CD8-positive, alpha-beta memory T cell (primary cell): ENCODE data around the gene PSMB3. TPM values are rescaled to one million over a fixed set of nuclear protein-coding genes. Genes with fewer than 3 reads are reported as not detected.

Source experiments
- CTCF ChIA-PET: fragments of 350-600 bp; sonication (Branson Sonifier 250); formaldehyde crosslinking; loops from one replicate; lab custom pipeline; 2021; ENCODE audit warnings: antibody characterized with exemption; lab: Charles Lee
- POLR2A ChIA-PET: fragments of 350-600 bp; sonication (Branson Sonifier 250); formaldehyde crosslinking; loops from one replicate; lab custom pipeline; 2021; ENCODE audit warnings: antibody characterized with exemption; lab: Charles Lee
- DNase-seq, 5 donors: peaks; one replicate each; pipeline versions ENCODE4 v3.0.0 to v3.0.0-alpha.2; 2020 to 2022; ENCODE audit warnings: mixed read lengths in 1 of 5
- H3K27ac ChIP-seq: one replicate; pipeline ENCODE4 v1.7.0; 2013; ENCODE audit warnings: low read depth, mild to moderate bottlenecking, low read length, moderate library complexity
- H3K27me3 ChIP-seq: 2 replicates; pipeline ENCODE4 v1.7.0; 2013; ENCODE audit warnings: low read length, mild to moderate bottlenecking; ENCODE audit not compliant: insufficient read depth, poor library complexity, severe bottlenecking
- H3K36me3 ChIP-seq: 2 replicates; pipeline ENCODE4 v1.7.0; 2013; ENCODE audit warnings: mild to moderate bottlenecking, low read length, moderate library complexity; ENCODE audit not compliant: insufficient read depth
- H3K4me1 ChIP-seq: 2 replicates; pipeline ENCODE4 v1.7.0; 2013; ENCODE audit warnings: mild to moderate bottlenecking, low read length, moderate library complexity; ENCODE audit not compliant: insufficient read depth
- H3K4me3 ChIP-seq: 2 replicates; pipeline ENCODE4 v1.7.0; 2013; ENCODE audit warnings: mild to moderate bottlenecking, low read length
- H3K9me3 ChIP-seq: 2 replicates; pipeline ENCODE4 v1.7.0; 2013; ENCODE audit warnings: mild to moderate bottlenecking, low read length
- H3K27ac Mint-ChIP-seq, 8 donors: one replicate each; pipeline ENCODE4 v1.8.0; 2020 to 2021; ENCODE audit warnings: mixed read lengths in 8 of 8, mild to moderate bottlenecking in 6 of 8, inconsistent platforms in 3 of 8, moderate library complexity in 3 of 8
- H3K27me3 Mint-ChIP-seq, 2 donors: one replicate each; pipeline ENCODE4 v1.8.0; 2020 to 2021; ENCODE audit warnings: mixed read lengths in 2 of 2, mild to moderate bottlenecking in 1 of 2, moderate library complexity in 1 of 2
- H3K36me3 Mint-ChIP-seq, 3 donors: one replicate each; pipeline ENCODE4 v1.8.0; 2020 to 2021; ENCODE audit warnings: mixed read lengths in 3 of 3, inconsistent platforms in 1 of 3, mild to moderate bottlenecking in 1 of 3
- H3K4me1 Mint-ChIP-seq, 3 donors: one replicate each; pipeline ENCODE4 v1.8.0; 2020 to 2021; ENCODE audit warnings: mixed read lengths in 3 of 3, inconsistent platforms in 1 of 3, mild to moderate bottlenecking in 1 of 3
- H3K4me3 Mint-ChIP-seq, 7 donors: one replicate each; pipeline ENCODE4 v1.8.0; 2020 to 2021; ENCODE audit warnings: mixed read lengths in 7 of 7, mild to moderate bottlenecking in 6 of 7, moderate library complexity in 4 of 7, inconsistent platforms in 2 of 7
- H3K9me3 Mint-ChIP-seq, 5 donors: one replicate each; pipeline ENCODE4 v1.8.0; 2020 to 2022; ENCODE audit warnings: mixed read lengths in 5 of 5, mild to moderate bottlenecking in 3 of 5, moderate library complexity in 2 of 5, inconsistent platforms in 1 of 5
- polyA plus RNA-seq: library from polyadenylated mRNA; unstranded; fragments of 300-500 nt; fragmentation: Illumina TruSeq; gene quantifications from one replicate; pipeline ENCODE4 v1.2.3, GENCODE V29; 2021
- total RNA-seq, 2 experiments: library from RNA; stranded (reverse); gene quantifications; one replicate each; pipeline ENCODE4 v1.2.3, GENCODE V29; 2021

PSMB3 gene
- total RNA-seq = 100 to 1,000 TPM; 317 to 323 TPM
- polyA plus RNA-seq = 431 TPM

GRCh38 chr17:38752308-38753070 is at the start of gene PSMB3:
PSMB3 (plus strand) TSS chr17:38752741; CDS start chr17:38752827, 86 bp downstream.
- ChIA-PET CTCF (interaction anchor here (0.7 to 2.5 kb wide), 5 partner anchors 17 to 400 kb away, joined by 3 to 15 read pairs (median 3); partner anchors contain the start of gene EPOP), POLR2A (interaction anchor here (0.5 to 2.3 kb wide), 9 partner anchors 9 to 194 kb away, joined by 3 to 10 read pairs (median 4); partner anchors contain the start of gene MLLT6)
- Mint-ChIP-seq H3K36me3 (peaks cover 3 to 39% (median 7%) of the 10 kb centered on the region in 3 donors), H3K4me1 (peaks cover 46 to 72% (median 52%) of the 10 kb centered on the region in 3 donors), H3K4me3 (peak within 1 kb of the TSS; percentile 88 to 100 (median 98)), H3K27ac (peak within 1 kb of the TSS; percentile 89 to 99 (median 97)), H3K27me3 (peaks cover 24 to 29% of the 10 kb centered on the region in 2 donors), H3K9me3 (peaks cover 0 to 3% (median 0%) of the 10 kb centered on the region in 5 donors)
- peak; percentile 91 to 97 (median 96) for DNase-seq
- Histone ChIP-seq H3K27me3 (peaks cover 29% of the 10 kb centered on the region), H3K36me3 (peaks cover 17% of the 10 kb centered on the region), H3K9me3 (no peaks in the 10 kb centered on the region), H3K27ac (peak within 1 kb of the TSS; percentile 91), H3K4me1 (peaks cover 55% of the 10 kb centered on the region), H3K4me3 (peak within 1 kb of the TSS; percentile 98)

- H3K27ac ChIP-seq = peak overlapping the region; percentile 90
- Mint-ChIP-seq H3K4me3 (peak overlapping the region; percentile 92 to 99 (median 94)), H3K27ac (peak overlapping the region; percentile 93 to 100 (median 96)), H3K4me1 (peaks cover 36 to 49% (median 45%) of the 10 kb centered on the region in 3 donors), H3K36me3 (peaks cover 0 to 45% (median 3%) of the 10 kb centered on the region in 3 donors), H3K9me3 (no peaks in the 10 kb centered on the region), H3K27me3 (no peaks in the 10 kb centered on the region)
- CTCF ChIA-PET = interaction anchor here (2.6 kb wide), 1 partner anchor 32 kb away, joined by 17 read pairs; no protein-coding TSS in a partner anchor
- H3K4me1 ChIP-seq = peaks cover 36% of the 10 kb centered on the region
- peak overlapping the region; percentile 93 for H3K4me3 ChIP-seq
- POLR2A ChIA-PET = no interaction called here
- H3K36me3 ChIP-seq = peaks cover 10% of the 10 kb centered on the region
- no peaks in the 10 kb centered on the region for H3K9me3 ChIP-seq
- no peaks in the 10 kb centered on the region for H3K27me3 ChIP-seq
- DNase-seq = peak in 1 of 5 donors; percentile 30
Measured at GRCh38 chr17:38702916-38703741, 49.4 kb upstream of the PSMB3 start.

DNA sequence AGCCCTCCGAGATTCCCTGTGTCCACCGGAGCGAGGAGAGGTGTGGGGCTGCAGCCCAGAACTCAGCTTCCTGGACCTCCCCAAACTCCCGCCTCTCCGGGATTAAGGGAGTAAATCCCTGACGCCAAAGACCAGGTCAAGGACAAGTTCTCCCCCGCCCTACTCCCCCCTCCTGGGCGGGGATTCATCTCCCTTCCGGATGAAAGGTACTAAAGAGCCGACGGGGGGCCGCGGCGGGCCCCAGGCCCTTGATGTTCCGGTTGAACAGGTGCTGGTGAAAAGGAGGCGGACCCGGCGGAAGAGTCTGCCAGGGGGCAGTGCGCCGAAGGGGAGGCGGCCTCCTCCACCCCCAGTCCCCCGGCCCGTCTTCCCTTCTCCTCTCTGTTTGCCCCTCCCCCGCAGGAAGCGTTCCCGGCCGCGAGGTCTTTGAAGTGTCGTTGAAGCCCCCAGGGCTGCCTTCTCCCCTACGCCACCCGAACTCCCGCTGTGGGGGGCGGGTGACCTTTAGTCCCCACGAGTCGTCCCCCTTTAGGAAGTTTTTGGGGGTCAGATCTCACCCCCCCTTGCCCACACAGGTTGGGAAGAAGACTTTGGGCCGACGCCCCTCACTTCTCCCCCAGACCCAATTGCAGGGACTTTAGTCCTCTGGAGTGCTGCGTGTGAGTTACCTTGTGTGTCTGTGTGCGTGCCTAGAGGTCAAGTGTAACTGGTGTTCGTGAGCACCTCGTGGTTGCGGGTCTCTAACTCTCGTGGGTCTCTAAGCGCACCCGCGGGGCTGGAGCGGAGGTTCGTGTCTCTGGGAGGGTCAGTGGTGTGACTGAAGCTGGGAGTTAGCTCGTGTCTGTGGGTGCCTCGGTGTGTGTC is 48.6 kb upstream of the PSMB3 start:
- H3K4me1 Mint-ChIP-seq = peaks cover 40 to 55% (median 49%) of the 10 kb centered on the region in 3 donors
- H3K36me3 Mint-ChIP-seq = peaks cover 0 to 49% (median 4%) of the 10 kb centered on the region in 3 donors
- Histone ChIP-seq H3K36me3 (peaks cover 13% of the 10 kb centered on the region), H3K4me1 (peaks cover 42% of the 10 kb centered on the region), H3K27me3 (no peaks in the 10 kb centered on the region), H3K27ac (peak overlapping the region; percentile 90), H3K4me3 (peak overlapping the region; percentile 93), H3K9me3 (no peaks in the 10 kb centered on the region)
- peak overlapping the region; percentile 93 to 100 (median 96) for H3K27ac Mint-ChIP-seq
- DNase-seq = peak; percentile 53 to 83 (median 66)
- peak overlapping the region; percentile 92 to 99 (median 94) for H3K4me3 Mint-ChIP-seq
- no peaks in the 10 kb centered on the region for H3K27me3 Mint-ChIP-seq
- POLR2A ChIA-PET = interaction anchor here (0.6 to 3.6 kb wide), 7 partner anchors 12 to 95 kb away, joined by 3 to 56 read pairs (median 4); partner anchors contain the start of genes PIP4K2B and PSMB3
- H3K9me3 Mint-ChIP-seq = no peaks in the 10 kb centered on the region
- CTCF ChIA-PET = interaction anchor here (0.8 to 3.7 kb wide), 4 partner anchors 25 to 146 kb away, joined by 4 to 26 read pairs (median 4); partner anchors contain the start of gene CISD3

DNA sequence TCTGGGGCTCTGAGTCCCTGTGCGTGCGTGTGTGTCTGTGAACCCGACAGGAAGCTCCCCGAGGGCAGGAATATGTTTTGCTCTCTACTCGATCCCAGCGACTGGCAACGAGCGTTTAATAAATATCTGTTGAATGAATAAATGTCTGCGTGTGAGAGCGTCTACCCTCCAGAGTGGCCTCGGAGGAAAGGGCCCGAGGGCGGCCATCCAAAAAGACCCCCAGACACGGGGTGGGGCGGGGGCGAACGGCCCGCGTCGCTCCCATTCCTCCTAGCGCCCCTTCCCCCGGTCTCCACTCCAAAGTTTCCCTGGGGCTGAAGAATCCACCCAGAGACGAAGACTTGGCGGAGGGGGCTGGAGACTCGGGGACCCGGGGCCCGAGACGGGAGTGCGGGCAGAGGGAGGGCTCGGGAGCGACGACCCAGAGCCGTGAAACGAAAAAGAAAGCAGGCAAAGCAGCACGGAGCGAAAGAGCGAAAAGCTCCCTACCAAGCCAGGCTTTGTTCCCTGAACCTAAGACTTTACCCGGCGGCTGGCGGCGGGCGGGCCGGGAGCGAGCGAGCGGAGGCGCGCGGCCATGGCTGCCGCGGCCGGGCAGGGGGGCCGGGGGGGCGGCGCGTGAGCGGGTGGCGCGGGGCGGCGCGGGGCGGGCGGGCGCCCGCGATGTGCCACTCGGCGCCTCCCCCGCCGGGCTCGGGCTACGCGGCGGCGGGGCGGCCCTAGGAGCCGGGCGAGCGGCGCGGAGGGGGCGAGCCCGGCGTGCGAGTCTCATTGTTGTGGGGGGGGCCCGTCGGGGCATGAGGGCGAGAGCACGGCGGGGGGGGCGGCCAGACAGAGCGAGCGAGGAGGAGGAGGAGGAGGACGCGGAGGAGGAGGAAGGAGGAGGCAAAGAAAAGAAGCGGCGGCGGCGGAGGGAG is 47.7 kb upstream of the PSMB3 start, which contains the start of gene MLLT6:
MLLT6 (plus strand) TSS at position 668 of the 917 bp plus-strand sequence. CDS start 360 bp downstream, outside the sequence.
- no peaks in the 10 kb centered on the region for H3K9me3 Mint-ChIP-seq
- H3K27ac ChIP-seq = peak within 1 kb of the TSS; percentile 90
- H3K4me3 Mint-ChIP-seq = peak within 1 kb of the TSS; percentile 93 to 99 (median 94)
- ChIA-PET CTCF (interaction anchor here (0.7 to 3.7 kb wide), 8 partner anchors 24 to 147 kb away, joined by 3 to 26 read pairs (median 4); partner anchors contain the start of gene CISD3), POLR2A (interaction anchor here (0.6 to 3.6 kb wide), 9 partner anchors 11 to 94 kb away, joined by 3 to 56 read pairs (median 4); partner anchors contain the start of genes PIP4K2B and PSMB3)
- peaks cover 51% of the 10 kb centered on the region for H3K4me1 ChIP-seq
- peak within 1 kb of the TSS; percentile 93 for H3K4me3 ChIP-seq
- H3K27me3 Mint-ChIP-seq = no peaks in the 10 kb centered on the region
- H3K4me1 Mint-ChIP-seq = peaks cover 46 to 63% (median 57%) of the 10 kb centered on the region in 3 donors
- peaks cover 0 to 58% (median 9%) of the 10 kb centered on the region in 3 donors for H3K36me3 Mint-ChIP-seq
- H3K9me3 ChIP-seq = no peaks in the 10 kb centered on the region
- peak within 1 kb of the TSS; percentile 93 to 100 (median 98) for H3K27ac Mint-ChIP-seq
- DNase-seq = peak; percentile 74 to 88 (median 78)
- H3K36me3 ChIP-seq = peaks cover 22% of the 10 kb centered on the region
- H3K27me3 ChIP-seq = no peaks in the 10 kb centered on the region

DNA sequence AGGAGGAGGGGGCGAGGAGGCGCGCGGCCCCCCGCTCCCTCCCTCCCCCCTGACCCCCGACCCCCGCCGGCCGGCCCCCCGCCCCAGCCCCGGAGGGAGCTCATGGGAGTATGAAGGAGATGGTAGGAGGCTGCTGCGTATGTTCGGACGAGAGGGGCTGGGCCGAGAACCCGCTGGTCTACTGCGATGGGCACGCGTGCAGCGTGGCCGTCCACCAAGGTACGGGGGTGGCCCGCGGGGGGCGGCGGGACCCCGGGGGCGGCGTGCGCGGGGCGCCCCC is 47.1 kb upstream of the PSMB3 start:
- Histone ChIP-seq H3K27me3 (no peaks in the 10 kb centered on the region), H3K27ac (peak overlapping the region; percentile 34), H3K36me3 (peaks cover 28% of the 10 kb centered on the region), H3K9me3 (no peaks in the 10 kb centered on the region), H3K4me1 (peaks cover 57% of the 10 kb centered on the region), H3K4me3 (peak overlapping the region; percentile 67)
- POLR2A ChIA-PET = interaction anchor here (0.6 to 3.6 kb wide), 8 partner anchors 11 to 148 kb away, joined by 3 to 56 read pairs (median 4); partner anchors contain the start of genes PSMB3 and RPL23
- Mint-ChIP-seq H3K36me3 (peaks cover 0 to 64% (median 12%) of the 10 kb centered on the region in 3 donors), H3K27ac (peak overlapping the region in 2 of 8 donors; percentile 82 to 93), H3K27me3 (no peaks in the 10 kb centered on the region), H3K9me3 (no peaks in the 10 kb centered on the region), H3K4me1 (peaks cover 51 to 64% (median 58%) of the 10 kb centered on the region in 3 donors), H3K4me3 (peak overlapping the region; percentile 60 to 99 (median 94))
- CTCF ChIA-PET = interaction anchor here (0.7 to 3.7 kb wide), 5 partner anchors 23 to 32 kb away, joined by 3 to 26 read pairs (median 4); partner anchors contain the start of gene CISD3
- DNase-seq = no peak
